HL-60 (cell line): ENCODE measurements around the gene ABCF1.
"Not testable (repeated sequence)": the region's sequence is repeated elsewhere in the genome, so short reads cannot be mapped to it uniquely, and the experiment has no call there.

Experiments
- DNase-seq, 2 experiments: peaks; one replicate each; pipeline ENCODE4 v3.0.0-alpha.2; 2010 to 2020; ENCODE audit warnings: low read depth in 1 of 2, low spot score in 1 of 2
- H3K27ac ChIP-seq: fragments of 250-450 bp; sonication (Bioruptor Pico); replicated peaks from 2 replicates; pipeline ENCODE4 v1.5.1; 2020; ENCODE audit warnings: mild to moderate bottlenecking, moderate library complexity
- H3K27me3 ChIP-seq: fragments of 250-450 bp; sonication (Bioruptor Pico); 2 replicates; pipeline ENCODE4 v1.5.1; 2021; ENCODE audit warnings: mild to moderate bottlenecking, moderate library complexity; ENCODE audit not compliant: insufficient read depth, poor library complexity, severe bottlenecking
- H3K4me3 ChIP-seq: replicated peaks from 2 replicates; pipeline ENCODE4 v1.5.1; 2011; ENCODE audit warnings: mild to moderate bottlenecking, control low read depth, low read length; ENCODE audit not compliant: insufficient read depth
- CTCF ChIP-seq: IDR thresholded peaks from one replicate; pipeline ENCODE4 v1.5.1; 2011; ENCODE audit warnings: low read length, control low read depth, inconsistent platforms; ENCODE audit not compliant: insufficient read depth
- GABPA ChIP-seq: IDR thresholded peaks from 2 replicates; pipeline ENCODE4 v1.6.1; 2012; ENCODE audit warnings: low read depth
- POLR2AphosphoS5 ChIP-seq: IDR thresholded peaks from 2 replicates; pipeline ENCODE4 v1.6.1; 2012; ENCODE audit warnings: low read depth
- REST ChIP-seq: IDR thresholded peaks from 2 replicates; pipeline ENCODE4 v1.6.1; 2012; ENCODE audit warnings: low read depth; ENCODE audit not compliant: insufficient replicate concordance
- SPI1 ChIP-seq: IDR thresholded peaks from 2 replicates; pipeline ENCODE4 v1.6.1; 2012; ENCODE audit warnings: low read depth, mild to moderate bottlenecking, borderline replicate concordance

Gene ABCF1

GRCh38 chr6:30591008-30591407 lies 19.8 kb downstream of the ABCF1 start:
- DNase-seq, result no peak
- Histone ChIP-seq H3K27ac (no peak overlapping the region), H3K27me3 (no peaks in the 10 kb centered on the region), H3K4me3 (no peak overlapping the region)
- TF ChIP-seq CTCF, result no peak
- TF ChIP-seq SPI1, result no peak
- no peak for TF ChIP-seq REST
- no peak for TF ChIP-seq GABPA
- TF ChIP-seq POLR2AphosphoS5, result no peak

GRCh38 chr6:30592287-30592686 lies 21.0 kb downstream of the ABCF1 start:
- TF ChIP-seq REST (no peak), GABPA (no peak), CTCF (no peak), SPI1 (no peak), POLR2AphosphoS5 (no peak)
- H3K4me3 ChIP-seq, result no peak overlapping the region
- DNase-seq, result no peak

GRCh38 chr6:30597315-30598144 lies 26.3 kb downstream of the ABCF1 start:
- not testable (repeated sequence) for H3K27ac ChIP-seq, H3K27me3 ChIP-seq, H3K4me3 ChIP-seq
- TF ChIP-seq CTCF (peak; percentile 89), POLR2AphosphoS5 (peak; percentile 35; the same call in 1 of the 2 replicates)
- peak in 1 of 2 experiments; percentile 76 for DNase-seq

More at GRCh38 chr6:30592287-30592686, 21.0 kb downstream of the ABCF1 start:
- no peaks in the 10 kb centered on the region for H3K27me3 ChIP-seq
- no peak overlapping the region for H3K27ac ChIP-seq
